ENCODE measurements around the gene MPG.
A peak's percentile ranks its signal among the peaks of the same experiment; 100 is the strongest.

The MPG gene

GRCh38 chr16:67884-68789 lies 9.9 kb upstream of the MPG start:
- no peak for DNase-seq

GRCh38 chr16:69181-69580 lies 8.8 kb upstream of the MPG start:
- DNase-seq = no peak

- DNase-seq = no peak
Observed at GRCh38 chr16:71210-71539, 6.8 kb upstream of the MPG start.

- DNase-seq = no peak
Observed at GRCh38 chr16:71540-72401, 6.3 kb upstream of the MPG start.

- DNase-seq = no peak
Observed at GRCh38 chr16:72561-73548, 5.2 kb upstream of the MPG start, which contains the start of gene RHBDF1. Gene RHBDF1, minus strand, starts transcription at chr16:72631. Its CDS starts 7,616 bp downstream, at chr16:65015.

GRCh38 chr16:74051-74746 lies 3.8 kb upstream of the MPG start:
- no peak for DNase-seq

- DNase-seq = no peak
Observed at GRCh38 chr16:74747-75334, 3.2 kb upstream of the MPG start.

GRCh38 chr16:75580-76501 lies 2.2 kb upstream of the MPG start:
- no peak for DNase-seq

- no peak for DNase-seq
Observed at GRCh38 chr16:76535-77272, 1.3 kb upstream of the MPG start.

GRCh38 chr16:77273-77806 lies 685 bp upstream of the MPG start:
- peak in 1 of 2 donors; percentile 24 for DNase-seq

GRCh38 chr16:78444-79150 lies 572 bp downstream of the MPG start:
- DNase-seq = no peak

GRCh38 chr16:79151-80054 lies 1.4 kb downstream of the MPG start:
- no peak for DNase-seq

- DNase-seq = no peak
Observed at GRCh38 chr16:83060-83603, 5.1 kb downstream of the MPG start.

- DNase-seq = no peak
Observed at GRCh38 chr16:83781-84615, 6.0 kb downstream of the MPG start.

- DNase-seq = peak; percentile 11 to 45
Observed at GRCh38 chr16:84718-85406, 6.8 kb downstream of the MPG start.

GRCh38 chr16:85407-85782 lies 7.4 kb downstream of the MPG start:
- DNase-seq = no peak
